Inflammatory macrophage (primary cell): ENCODE results near the gene MYMK.

ENCODE experiments used
- DNase-seq, 2 donors: peaks; one replicate each; pipeline ENCODE4 v3.0.0-alpha.2; 2020 to 2022

The MYMK gene

GRCh38 chr9:133502112-133502511 lies 22.6 kb downstream of the MYMK start:
- DNase-seq = no peak

GRCh38 chr9:133499892-133500270 lies 24.9 kb downstream of the MYMK start:
- DNase-seq = no peak

GRCh38 chr9:133499132-133499891 lies 25.4 kb downstream of the MYMK start:
- DNase-seq = no peak

GRCh38 chr9:133496861-133497842 lies 27.6 kb downstream of the MYMK start:
- no peak for DNase-seq

GRCh38 chr9:133495327-133496293 lies 29.1 kb downstream of the MYMK start:
- no peak for DNase-seq

GRCh38 chr9:133494636-133495326 lies 30.0 kb downstream of the MYMK start:
- DNase-seq = no peak

GRCh38 chr9:133493845-133494540 lies 30.8 kb downstream of the MYMK start:
- no peak for DNase-seq

- DNase-seq = no peak
Measured at GRCh38 chr9:133493428-133493827, 31.3 kb downstream of the MYMK start.

- no peak for DNase-seq
Measured at GRCh38 chr9:133492061-133493021, 32.4 kb downstream of the MYMK start.

GRCh38 chr9:133491656-133491925 lies 33.2 kb downstream of the MYMK start:
- no peak for DNase-seq

- no peak for DNase-seq
Measured at GRCh38 chr9:133490865-133491655, 33.7 kb downstream of the MYMK start.

GRCh38 chr9:133490201-133490681 lies 34.5 kb downstream of the MYMK start:
- DNase-seq = no peak

GRCh38 chr9:133489253-133490190 lies 35.2 kb downstream of the MYMK start:
- no peak for DNase-seq

- no peak for DNase-seq
Measured at GRCh38 chr9:133488686-133489252, 36.0 kb downstream of the MYMK start.

GRCh38 chr9:133487331-133487725 lies 37.4 kb downstream of the MYMK start:
- no peak for DNase-seq

GRCh38 chr9:133485531-133486260 lies 39.1 kb downstream of the MYMK start:
- no peak for DNase-seq
